Endothelial cell of umbilical vein (primary cell): ENCODE measurements around the gene ATP9B.

ENCODE experiments used
- EZH2 ChIP-seq: IDR thresholded peaks from 2 replicates; pipeline ENCODE4 v1.6.1; 2012; ENCODE audit warnings: borderline replicate concordance, low read depth, mild to moderate bottlenecking, moderate library complexity, low read length, inconsistent platforms; ENCODE audit not compliant: severe bottlenecking
- FOS ChIP-seq: IDR thresholded peaks from 2 replicates; pipeline ENCODE4 v1.6.1; 2011; ENCODE audit warnings: mild to moderate bottlenecking, low read length, moderate library complexity, borderline replicate concordance; ENCODE audit not compliant: insufficient read depth
- JUN ChIP-seq: IDR thresholded peaks from 2 replicates; pipeline ENCODE4 v1.6.1; 2011; ENCODE audit warnings: borderline replicate concordance, low read depth; ENCODE audit not compliant: insufficient read length, insufficient read depth
- MYC ChIP-seq: IDR thresholded peaks from one replicate; pipeline ENCODE4 v1.6.1; 2011; ENCODE audit warnings: mild to moderate bottlenecking, low read depth, low read length
- POLR2A ChIP-seq: IDR thresholded peaks from 2 replicates; pipeline ENCODE4 v1.6.1; 2012; ENCODE audit warnings: low read depth, mild to moderate bottlenecking, control low read depth, low read length
- POLR2AphosphoS5 ChIP-seq: IDR thresholded peaks from 2 replicates; pipeline ENCODE4 v1.6.1; 2012; ENCODE audit warnings: low read depth, mild to moderate bottlenecking, control low read depth, low read length, moderate library complexity; ENCODE audit not compliant: insufficient read depth
- TF ChIP-seq, protein P1 (sequence below), 2 donors: IDR thresholded peaks; 1 replicate in 1 of 2; 2 replicates in 1 of 2; pipeline ENCODE4 v1.5.1; 2011; ENCODE audit warnings: low read length in 2 of 2, mild to moderate bottlenecking in 2 of 2, moderate library complexity in 2 of 2, control low read depth in 1 of 2, inconsistent platforms in 1 of 2, low read depth in 1 of 2; ENCODE audit not compliant: insufficient read depth in 1 of 2; ENCODE audit errors: extremely low read depth in 1 of 2

DNA sequence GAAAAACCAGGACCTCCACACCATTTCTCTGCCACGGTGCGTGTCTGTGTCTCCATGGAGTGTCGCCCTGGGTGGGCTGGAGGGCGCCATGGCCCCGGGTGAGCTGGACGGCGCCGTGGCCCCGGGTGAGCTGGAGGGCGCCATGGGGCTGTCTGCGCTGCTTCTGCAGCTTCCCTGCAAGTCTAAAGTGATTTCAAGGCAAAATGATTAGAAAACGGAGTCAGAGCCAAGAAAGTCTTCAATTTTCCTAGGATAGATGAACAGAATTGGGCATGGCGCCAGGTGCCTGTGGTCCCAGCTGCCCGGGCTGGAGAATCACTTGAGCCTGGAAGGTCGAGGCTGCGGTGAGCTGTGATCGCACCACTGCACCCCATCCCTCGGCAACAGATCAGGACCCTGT, 298.8 kb downstream of the ATP9B start:
- TF ChIP-seq, protein P1, sequence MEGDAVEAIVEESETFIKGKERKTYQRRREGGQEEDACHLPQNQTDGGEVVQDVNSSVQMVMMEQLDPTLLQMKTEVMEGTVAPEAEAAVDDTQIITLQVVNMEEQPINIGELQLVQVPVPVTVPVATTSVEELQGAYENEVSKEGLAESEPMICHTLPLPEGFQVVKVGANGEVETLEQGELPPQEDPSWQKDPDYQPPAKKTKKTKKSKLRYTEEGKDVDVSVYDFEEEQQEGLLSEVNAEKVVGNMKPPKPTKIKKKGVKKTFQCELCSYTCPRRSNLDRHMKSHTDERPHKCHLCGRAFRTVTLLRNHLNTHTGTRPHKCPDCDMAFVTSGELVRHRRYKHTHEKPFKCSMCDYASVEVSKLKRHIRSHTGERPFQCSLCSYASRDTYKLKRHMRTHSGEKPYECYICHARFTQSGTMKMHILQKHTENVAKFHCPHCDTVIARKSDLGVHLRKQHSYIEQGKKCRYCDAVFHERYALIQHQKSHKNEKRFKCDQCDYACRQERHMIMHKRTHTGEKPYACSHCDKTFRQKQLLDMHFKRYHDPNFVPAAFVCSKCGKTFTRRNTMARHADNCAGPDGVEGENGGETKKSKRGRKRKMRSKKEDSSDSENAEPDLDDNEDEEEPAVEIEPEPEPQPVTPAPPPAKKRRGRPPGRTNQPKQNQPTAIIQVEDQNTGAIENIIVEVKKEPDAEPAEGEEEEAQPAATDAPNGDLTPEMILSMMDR (IDR thresholded peaks at IDR 0.05; ENCODE audit: extremely low read depth in 1 of 2, insufficient read depth in 1 of 2, low read depth in 1 of 2, low read length in 2 of 2): no peak
- no peak for TF ChIP-seq POLR2A
- TF ChIP-seq JUN: no peak
- no peak for TF ChIP-seq EZH2
- no peak for TF ChIP-seq POLR2AphosphoS5
- no peak for TF ChIP-seq MYC
- TF ChIP-seq FOS: no peak
